HG02840 (cell line): ENCODE measurements around the gene NAV2.

Source experiments
- ATAC-seq: cut with Tn5 transposase; IDR thresholded peaks from one replicate; pipeline ENCODE4 v1.9.1; 2021; ENCODE audit warnings: mild to moderate bottlenecking, moderate library complexity, moderate number of reproducible peaks; ENCODE audit not compliant: unreplicated experiment, low FRiP score

Gene NAV2

DNA sequence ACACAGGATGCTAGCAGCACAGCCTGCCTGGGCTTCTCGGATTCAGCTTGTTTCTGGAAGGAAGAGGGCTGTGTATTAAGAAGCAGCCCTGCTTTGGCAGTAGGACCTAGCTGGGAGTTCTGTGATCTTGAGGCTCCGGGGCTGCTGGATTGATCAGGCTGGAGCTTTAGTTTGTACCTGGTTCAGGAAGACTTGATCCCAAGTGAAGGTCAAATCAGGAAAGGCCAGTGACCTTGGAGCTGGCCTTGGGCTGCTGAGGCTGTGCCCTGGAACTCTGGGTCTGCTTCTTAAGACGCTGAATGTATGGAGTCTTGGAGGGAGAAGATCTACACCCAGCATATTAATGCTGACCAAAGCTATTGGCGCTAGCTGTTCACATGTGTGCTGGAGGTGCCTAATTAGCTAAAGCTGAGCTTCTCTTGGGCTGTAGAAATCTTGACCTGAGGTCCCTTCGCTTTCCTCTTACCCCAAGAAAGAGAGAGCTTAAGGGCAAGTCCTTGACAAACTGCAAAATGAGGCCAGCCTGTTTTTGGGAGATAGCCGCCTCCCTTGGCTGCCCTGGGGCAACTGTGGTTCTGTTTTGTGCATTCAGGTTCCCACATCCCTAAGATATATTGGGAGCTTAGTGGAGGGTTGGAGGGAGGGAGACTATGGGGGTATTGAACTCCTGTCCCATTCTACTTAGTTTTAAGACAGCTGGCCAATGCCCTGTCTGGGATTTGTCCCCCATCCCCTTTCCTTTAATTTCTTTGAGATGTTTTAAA, 311.7 kb downstream of the NAV2 start:
- no peak for ATAC-seq

DNA sequence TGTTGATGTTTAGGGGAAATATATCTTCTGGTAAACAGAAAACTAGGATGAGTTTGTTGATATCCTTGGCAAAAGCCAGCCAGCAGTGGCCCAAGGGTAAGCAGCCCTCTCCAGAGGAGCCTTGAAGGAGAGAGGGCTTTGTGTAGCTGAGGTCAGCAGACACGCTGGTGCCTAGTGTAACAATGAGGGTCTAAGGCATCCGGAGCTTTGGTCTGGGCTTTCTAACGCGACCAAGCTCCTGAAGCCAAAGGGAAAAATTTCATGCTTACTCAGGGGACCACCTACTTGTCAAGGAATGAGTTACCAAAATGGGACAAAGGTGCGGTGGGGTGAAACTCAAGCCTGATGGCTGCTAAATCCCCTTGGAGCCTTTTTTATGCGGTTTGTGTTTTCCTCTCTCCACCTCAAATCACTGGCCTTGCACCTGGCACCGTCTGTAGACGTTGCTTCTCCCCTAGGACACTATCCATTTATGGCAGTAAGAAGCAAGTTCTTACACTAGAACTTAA, 312.7 kb downstream of the NAV2 start:
- no peak for ATAC-seq

DNA sequence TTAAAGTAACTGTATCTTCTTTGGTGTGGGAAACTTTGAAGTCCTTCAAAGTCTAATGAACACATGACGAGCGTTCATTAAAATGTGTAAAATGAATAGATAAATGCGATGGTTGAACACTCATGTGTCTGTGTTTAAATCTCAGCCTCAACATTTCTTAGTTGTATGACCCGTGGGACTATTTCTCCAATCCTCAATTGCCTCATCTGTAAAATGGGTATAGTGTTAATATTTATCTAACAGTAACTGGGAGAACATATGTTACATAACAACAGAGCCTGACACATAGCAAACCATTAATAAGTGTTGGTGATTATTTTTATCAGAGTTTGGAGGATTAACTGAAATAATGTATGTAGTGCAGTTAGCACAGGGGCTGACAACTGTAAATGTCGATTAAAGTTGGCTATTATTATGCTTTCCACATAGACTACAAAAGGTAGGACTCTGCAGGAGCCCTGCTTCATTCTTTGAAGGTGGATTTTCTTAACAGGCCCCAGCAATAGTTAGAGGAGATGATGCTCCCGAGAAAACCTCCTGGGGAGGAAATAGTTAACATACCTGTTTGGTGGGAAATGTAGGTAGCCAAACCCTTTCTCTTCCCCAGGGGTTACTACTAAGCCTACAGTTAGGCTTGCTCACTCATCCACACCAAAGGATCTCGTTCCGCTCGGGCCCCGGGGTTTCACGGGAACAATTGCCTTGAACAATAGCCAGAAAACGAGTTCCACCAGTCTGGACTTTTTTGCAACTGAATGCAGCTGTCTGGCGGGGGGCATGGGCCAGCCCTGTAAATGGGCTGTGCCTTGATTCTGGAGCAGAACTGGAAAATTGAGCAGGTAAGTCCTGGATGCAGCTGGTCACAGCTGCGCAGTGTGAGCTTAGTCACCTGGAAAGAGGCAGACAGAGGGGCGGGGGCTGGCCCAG, 314.3 kb downstream of the NAV2 start:
- ATAC-seq = no peak

DNA sequence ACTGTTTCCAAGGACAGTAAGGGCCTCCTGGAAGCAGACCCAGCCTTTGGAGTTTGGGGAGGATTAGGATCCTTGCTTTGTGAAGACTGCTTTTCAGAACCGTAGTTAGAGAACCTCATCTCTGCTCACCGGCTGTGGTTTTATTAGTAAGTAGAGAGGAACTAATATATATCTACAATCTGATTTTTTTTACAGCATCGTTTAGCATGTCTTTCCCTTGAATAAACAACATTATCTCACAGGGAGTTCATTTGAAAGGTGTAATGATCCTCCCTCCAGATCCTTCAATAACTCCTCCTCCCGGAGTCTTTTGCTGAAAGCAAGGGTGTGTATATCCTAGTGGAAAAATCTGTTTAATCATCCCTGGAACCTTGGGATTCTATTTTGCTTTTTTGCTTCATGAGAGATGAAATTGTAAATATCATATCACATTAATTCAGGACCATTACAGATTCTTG, 314.9 kb downstream of the NAV2 start:
- ATAC-seq = no peak

DNA sequence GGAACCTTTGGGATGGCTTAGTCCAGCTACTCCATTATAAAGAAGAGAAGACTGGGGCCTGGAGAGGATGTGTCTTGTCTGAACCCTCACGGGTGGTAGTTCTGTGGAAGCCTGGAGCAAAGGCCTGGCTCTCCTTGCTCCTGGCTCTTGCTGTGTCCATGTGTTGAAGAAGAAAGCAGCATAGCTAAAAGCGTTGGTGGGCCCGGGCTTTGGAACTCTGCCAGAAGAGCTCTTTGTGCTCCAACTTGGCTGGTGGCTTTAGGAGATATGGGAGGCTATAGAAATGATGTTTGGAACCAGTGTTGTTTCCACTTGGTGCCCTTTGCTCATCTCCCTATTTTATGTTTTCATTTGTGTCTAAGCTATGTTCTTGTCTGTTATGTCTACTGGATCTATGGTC, 316.6 kb downstream of the NAV2 start:
- no peak for ATAC-seq

DNA sequence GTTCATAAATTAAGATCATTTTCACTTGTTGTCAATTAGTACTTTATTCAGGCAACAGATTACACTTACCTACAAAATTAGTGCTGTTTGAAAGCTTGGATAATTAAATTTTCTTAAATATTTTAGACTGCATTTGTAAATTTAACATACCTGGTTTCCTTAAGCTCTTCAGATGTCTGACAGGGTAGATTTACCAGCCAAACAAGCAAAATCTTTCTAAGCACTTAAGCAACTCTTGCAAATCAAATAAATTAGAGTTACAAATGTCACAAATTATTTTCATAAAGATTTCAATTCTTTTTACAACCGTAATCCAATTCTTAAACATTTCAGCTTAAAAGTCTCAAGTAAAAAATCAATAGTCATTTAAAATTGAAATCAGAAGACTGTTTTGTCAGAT, 317.8 kb downstream of the NAV2 start:
- ATAC-seq = no peak

DNA sequence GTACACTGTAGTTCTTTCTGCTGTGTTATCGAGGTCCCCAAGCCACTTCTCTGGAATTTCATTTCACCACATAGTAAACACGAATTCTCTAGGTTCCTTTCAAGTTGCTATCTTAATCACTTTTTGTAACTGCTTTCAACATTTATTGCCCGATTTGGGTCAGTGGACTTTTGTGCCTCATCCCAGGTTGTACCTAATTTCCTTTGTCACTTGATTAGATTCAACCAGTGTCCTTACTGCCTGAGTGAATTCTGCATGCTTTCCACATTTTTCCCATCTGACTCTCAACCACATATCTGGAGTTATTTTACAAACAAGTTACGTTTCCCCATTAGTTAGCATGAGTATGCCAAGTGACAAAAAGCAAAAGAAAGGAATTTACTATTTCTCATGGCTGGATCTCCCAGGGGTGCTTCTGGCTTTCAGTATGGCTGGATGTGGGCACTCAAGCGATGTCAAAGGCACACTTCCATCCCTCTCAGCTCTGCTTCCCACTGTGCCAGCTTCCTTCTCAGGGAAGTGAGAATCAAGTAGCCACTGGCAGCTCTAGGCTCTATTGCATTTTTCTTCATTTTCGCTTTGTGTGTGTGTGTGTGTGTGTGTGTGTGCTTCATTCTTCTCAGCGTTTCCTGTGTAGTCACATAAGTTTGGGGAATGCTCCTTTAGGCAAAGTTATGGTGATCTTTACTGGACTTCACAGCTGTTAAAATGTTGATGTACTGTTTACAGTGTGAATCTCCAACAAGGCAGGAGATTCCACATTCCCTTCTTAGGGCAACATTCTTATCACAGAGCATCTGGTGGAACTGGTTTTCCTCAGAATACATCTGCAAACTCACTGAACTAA, 318.7 kb downstream of the NAV2 start:
- no peak for ATAC-seq

DNA sequence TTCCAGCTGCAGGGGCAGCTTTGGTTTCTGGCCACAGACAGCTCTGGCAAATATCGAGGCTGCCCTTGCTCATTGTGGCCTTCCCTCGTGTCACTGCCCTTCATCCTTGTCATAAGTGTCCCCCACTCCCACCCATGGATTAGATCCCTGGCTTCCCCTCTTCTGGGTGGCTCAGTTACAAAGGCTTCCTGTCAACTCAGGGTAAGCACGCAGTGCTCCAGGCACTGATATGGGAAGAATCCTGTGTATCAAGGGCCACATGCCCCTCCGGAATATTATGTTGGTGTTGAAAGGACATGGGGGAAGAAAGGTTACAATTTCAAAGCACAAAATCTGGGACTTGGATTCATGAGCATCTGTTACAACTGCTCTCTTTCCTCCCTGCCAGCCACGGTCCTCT, 319.5 kb downstream of the NAV2 start:
- ATAC-seq = no peak

DNA sequence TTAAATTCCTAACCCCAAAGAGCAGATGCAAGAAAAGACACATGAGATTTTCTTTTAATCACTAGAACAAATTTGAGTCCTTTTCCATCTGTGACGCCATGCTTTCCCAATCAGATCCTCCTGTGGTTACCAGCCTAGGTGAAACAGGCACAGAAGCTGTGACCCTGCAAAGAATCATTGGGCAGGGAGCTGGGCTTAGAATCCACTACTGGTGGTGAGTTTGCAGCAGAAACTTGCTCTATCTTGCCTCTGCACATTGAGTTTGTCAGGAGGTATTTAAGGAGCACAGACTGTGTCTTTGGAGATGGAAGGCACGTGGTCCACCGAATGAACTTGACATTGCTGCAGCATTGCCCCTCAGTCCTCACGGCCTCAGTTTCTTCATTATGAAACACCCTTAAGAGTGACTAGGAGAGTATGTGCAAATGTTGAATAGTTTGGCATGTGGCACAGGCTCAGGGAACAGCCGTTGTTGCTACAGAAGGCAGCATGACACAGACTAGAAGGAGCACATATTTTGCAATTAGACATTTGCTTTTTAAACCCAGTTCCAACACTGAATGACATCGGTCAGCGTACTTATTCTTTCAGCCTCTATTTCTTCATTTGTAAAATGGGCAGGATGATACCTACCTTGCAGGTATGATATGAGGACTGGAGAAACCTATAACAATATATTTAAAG, 320.1 kb downstream of the NAV2 start:
- ATAC-seq = no peak

DNA sequence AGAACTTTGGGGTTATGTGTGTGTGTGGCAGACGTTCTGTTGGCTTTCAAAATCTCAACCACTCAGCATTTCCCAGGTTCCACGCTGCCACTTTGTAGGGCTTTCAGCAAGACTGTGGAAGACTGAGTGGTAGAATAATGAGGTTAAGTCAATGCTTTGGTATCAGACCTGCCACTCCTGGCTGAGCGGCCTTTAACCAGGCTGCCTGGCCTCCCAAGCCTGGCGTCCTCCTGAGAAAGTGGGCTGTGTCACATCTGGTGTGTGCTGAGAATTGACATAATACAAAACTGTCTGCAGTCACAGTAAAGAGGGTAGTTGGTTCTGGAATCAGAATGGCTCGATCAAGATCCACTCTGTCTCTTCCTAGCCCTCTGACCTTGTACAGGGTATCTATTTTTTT, 321.2 kb downstream of the NAV2 start:
- ATAC-seq = no peak

DNA sequence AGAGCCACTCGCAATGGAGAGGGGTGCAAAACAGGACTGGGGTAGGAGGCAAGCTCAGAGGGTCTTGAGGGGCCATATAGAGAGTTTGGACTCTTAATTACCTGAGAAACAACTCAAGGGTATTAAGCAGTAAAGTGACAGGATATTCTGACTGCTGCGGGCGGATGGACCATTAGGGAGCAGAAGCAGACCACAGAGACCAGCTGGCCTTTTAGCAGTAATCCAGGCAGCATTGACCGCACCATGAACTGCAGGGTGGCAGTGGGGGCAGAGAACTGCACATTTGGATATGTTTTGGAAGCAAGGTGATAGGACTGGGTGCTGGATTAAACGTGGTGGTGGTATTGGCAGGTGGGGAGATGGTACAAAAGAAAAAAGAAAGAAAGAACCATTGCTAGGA, 322.3 kb downstream of the NAV2 start:
- ATAC-seq = no peak

DNA sequence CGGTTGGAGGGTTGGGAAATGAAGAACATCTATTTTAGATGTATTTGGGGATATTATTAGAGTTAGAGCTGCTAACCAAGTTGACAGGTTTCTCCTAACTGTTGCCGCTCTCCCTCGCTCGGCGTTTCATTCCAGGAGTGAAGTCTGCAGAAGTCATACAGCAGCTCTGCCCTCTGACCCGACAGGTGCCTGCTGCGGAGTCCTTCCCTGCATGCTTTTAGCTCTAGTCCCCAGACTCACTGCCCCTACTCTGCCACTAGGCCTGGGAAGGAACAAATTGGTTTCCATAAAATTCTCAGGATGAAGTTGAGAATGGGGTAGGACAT, 322.7 kb downstream of the NAV2 start:
- no peak for ATAC-seq

DNA sequence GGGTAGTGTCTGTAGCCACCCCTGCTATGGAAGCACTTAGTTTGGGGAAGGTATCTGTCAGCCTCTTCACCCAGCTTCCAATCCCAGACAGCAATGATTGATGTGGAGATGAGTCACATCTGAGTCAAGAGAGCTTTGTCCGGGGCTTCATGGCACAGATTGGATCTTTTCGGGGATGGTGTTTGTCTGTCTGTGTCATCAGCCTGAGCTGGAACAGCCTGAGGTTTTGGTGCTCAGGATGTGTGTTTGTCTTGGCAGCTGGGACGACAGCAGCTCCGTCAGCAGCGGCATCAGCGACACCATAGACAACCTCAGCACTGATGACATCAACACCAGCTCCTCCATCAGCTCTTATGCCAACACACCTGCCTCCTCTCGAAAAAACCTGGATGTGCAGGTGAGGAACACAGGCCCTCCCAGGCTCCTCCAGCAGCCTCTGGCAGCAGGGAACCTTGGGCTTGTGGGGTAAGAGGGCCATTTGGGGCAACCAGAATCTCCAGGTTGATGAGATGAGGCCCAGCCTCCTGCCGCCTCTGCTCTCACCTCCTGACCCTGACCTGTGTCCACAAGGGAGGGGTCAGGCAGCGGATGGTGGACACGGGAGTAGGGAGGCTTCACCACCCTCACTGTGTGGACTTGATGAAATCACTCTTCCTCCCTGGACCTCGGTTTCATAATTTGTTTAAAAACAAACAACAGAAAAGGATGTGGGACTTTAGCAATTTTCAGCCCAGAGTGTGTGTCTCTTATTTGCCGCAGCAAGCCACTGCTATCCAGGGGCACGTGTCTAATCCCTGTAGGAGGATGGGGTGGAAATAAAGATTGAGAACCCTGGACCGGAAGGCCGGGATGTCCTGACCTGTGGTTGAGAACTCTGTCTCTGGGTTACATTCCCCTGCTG, 323.3 kb downstream of the NAV2 start:
- ATAC-seq = no peak

DNA sequence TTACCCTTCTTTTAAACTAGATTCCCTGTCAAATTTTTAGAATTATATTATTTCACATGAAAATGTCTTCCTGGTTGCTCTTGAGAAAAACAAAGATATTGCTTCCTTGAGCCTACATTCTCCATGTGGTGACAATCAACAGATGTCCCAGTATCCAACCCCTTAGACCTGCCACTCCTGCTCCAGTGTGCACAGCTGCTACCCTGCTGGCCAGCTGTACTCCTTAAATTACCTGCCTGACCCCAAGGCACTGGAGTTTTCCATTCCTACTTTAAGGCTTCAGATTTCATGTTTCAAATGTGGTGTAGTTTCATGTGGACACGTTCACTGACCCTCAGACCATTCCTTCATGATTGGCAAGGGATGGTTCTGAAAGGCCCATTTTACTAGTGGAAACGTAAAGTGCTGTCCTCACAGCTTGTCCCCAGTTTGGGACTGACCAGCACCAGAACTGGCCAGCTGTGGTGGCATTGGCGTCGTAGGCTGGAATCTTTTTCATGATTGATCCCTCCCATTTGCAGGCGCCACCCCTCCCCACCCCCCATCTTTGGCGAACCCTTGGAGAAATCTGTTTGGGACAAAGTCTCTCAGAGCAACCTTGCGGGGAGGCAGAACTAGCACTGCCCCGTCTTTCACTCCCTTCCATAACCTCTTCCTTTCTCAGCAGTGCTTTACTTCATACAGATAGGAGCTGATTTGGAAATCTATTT, 324.1 kb downstream of the NAV2 start:
- ATAC-seq = no peak

DNA sequence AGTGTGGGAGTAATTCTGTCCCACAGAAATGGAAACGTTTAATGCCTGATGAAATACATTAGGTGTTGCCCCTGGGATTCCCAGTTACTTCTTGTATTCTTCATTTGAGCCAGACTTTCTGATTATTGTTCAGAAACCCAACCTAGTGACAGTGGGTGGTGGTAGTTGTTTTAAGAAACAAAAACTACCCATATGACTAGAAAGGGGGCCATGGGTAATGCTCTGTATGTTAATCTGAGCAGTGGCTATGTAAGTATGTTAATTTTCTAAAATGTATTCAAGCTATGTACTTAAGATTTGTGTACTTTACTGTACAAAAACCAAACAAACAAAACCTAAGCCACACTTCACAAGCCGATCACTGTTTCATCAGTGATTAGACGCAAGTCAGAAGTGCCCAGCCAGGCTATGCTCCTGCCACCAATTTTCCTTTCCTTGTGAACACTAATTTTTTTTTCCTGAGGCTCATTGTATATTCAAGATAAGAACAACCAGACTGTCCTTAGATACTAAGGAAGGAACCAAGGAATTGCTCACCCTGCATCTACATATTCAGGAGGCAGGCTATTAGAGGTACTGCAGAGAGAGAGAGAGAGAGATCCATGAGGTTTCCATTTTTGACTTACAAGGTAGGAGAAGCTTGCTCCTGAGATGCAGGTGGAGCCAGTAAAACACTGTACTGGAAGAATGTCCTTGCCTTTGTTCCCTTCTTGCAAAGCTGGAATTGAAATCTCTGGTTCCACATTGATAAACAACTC, 324.9 kb downstream of the NAV2 start:
- ATAC-seq = peak; percentile 58

DNA sequence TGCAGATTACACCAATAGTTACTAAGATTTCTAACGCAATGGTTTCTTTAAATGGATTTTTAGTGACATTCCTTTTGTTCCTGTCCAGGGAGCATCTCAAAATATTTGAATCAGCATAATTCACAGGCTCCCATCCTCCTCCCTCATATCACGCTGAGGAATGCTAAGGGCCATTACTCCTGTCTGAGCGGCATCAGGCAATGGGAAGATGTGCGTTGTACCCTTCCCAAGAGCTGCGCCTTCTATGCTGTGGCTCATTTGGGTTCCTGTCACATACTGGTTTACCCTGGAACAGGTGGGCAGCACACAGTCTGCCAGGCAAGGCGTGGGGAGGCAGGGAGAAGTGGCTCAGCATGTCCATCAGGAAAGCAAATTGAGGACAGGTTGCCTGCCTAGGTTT, 325.8 kb downstream of the NAV2 start:
- no peak for ATAC-seq

DNA sequence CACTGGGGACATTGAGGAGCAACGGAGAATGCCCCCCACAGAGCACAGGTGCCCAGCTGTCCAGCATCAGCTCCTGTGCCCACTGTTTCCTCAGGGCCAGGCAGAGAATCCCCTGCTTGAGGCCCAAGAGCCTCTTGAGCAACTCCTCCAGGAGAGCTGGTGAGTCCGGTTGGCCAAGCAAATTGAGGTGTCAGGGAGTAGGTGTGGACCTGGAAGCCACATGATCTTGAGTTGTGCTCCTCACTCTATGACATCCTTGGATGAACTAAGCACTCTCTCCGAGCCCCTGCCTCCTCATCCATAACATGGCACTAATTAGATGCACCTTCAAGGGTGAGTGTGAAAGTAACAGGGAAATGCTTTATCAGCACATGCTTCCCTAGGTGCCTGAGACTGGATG, 326.3 kb downstream of the NAV2 start:
- no peak for ATAC-seq

DNA sequence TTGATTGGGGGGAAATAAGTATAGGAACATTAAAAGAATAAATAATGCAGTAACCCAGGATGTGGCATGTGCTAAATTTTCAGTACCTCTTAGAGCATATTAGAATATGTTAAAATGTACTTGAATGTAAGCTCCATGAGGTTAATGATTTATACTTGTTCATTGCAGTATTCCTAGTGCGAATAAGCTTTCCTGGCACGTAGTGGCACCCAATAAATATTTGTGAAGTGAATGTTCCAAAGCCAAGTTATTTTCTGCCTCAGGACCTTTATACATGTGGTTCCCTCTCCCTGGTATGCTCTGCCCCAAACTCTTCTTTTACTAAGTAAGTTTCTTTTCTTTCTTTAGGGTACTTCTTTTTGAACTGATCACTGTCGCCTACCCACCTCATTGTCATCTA, 328.9 kb downstream of the NAV2 start:
- ATAC-seq = no peak
